ENCODE results near the gene DRD3.

- TF ChIP-seq, protein P1, sequence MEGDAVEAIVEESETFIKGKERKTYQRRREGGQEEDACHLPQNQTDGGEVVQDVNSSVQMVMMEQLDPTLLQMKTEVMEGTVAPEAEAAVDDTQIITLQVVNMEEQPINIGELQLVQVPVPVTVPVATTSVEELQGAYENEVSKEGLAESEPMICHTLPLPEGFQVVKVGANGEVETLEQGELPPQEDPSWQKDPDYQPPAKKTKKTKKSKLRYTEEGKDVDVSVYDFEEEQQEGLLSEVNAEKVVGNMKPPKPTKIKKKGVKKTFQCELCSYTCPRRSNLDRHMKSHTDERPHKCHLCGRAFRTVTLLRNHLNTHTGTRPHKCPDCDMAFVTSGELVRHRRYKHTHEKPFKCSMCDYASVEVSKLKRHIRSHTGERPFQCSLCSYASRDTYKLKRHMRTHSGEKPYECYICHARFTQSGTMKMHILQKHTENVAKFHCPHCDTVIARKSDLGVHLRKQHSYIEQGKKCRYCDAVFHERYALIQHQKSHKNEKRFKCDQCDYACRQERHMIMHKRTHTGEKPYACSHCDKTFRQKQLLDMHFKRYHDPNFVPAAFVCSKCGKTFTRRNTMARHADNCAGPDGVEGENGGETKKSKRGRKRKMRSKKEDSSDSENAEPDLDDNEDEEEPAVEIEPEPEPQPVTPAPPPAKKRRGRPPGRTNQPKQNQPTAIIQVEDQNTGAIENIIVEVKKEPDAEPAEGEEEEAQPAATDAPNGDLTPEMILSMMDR (conservative IDR thresholded peaks at IDR 0.05 in 1 of 2, IDR thresholded peaks at IDR 0.05 in 1 of 2; ENCODE audit: extremely low read depth in 1 of 2, insufficient read depth in 1 of 2, low read depth in 1 of 2, low read length in 2 of 2) = no peak
- no peak for TF ChIP-seq EZH2 (IDR thresholded peaks at IDR 0.05; ENCODE audit: borderline replicate concordance, low read length)
Measured at GRCh38 chr3:114218006-114218405, 39.2 kb upstream of the DRD3 start.
